Fibroblast of lung (primary cell): Measurements from ENCODE around the gene KIF16B. TPM values are rescaled to one million over a fixed set of nuclear protein-coding genes. Genes with fewer than 3 reads are reported as not detected.
"Not testable (repeated sequence)": the region's sequence is repeated elsewhere in the genome, so short reads cannot be mapped to it uniquely, and the experiment has no call there.

Experiments
- DNase-seq, 2 donors: peaks; one replicate each; pipeline versions ENCODE4 v3.0.0 to v3.0.0-alpha.2; 2010; ENCODE audit warnings: low read depth in 2 of 2
- H2AFZ ChIP-seq: 2 replicates; pipeline ENCODE4 v1.5.1; 2012; ENCODE audit warnings: low read length, control low read depth, inconsistent platforms
- H3K27ac ChIP-seq: 2 replicates; pipeline ENCODE4 v1.5.1; 2011; ENCODE audit warnings: low read length, control low read depth; ENCODE audit not compliant: insufficient read depth
- H3K27me3 ChIP-seq: 2 replicates; pipeline ENCODE4 v1.5.1; 2011; ENCODE audit warnings: mild to moderate bottlenecking, low read length; ENCODE audit not compliant: control insufficient read depth, insufficient read depth
- H3K36me3 ChIP-seq: 2 replicates; pipeline ENCODE4 v1.5.1; 2011; ENCODE audit warnings: low read length; ENCODE audit not compliant: control insufficient read depth, insufficient read depth
- H3K4me1 ChIP-seq: 2 replicates; pipeline ENCODE4 v1.5.1; 2011; ENCODE audit warnings: low read length; ENCODE audit not compliant: control insufficient read depth, insufficient read depth; ENCODE audit errors: extremely low read depth
- H3K4me2 ChIP-seq: 2 replicates; pipeline ENCODE4 v1.5.1; 2011; ENCODE audit warnings: low read length, control low read depth; ENCODE audit not compliant: insufficient read depth; ENCODE audit errors: extremely low read depth
- H3K4me3 ChIP-seq, 4 experiments: fragments of 200-600 bp in 1 of 4; sonication (generic) in 1 of 4; replicated peaks in 1 of 4; 2 replicates each; pipeline ENCODE4 v1.5.1; 2011 to 2016; ENCODE audit warnings: low read length in 4 of 4, low read depth in 3 of 4, mild to moderate bottlenecking in 3 of 4, control low read depth in 2 of 4, inconsistent platforms in 1 of 4, mixed read lengths in 1 of 4; ENCODE audit not compliant: insufficient read depth in 1 of 4; ENCODE audit errors: control extremely low read depth in 1 of 4
- H3K79me2 ChIP-seq: 2 replicates; pipeline ENCODE4 v1.5.1; 2012; ENCODE audit warnings: mild to moderate bottlenecking, low read length, inconsistent platforms; ENCODE audit not compliant: control insufficient read depth, insufficient read depth
- H3K9ac ChIP-seq: 2 replicates; pipeline ENCODE4 v1.5.1; 2011; ENCODE audit warnings: mild to moderate bottlenecking, low read length, control low read depth; ENCODE audit not compliant: insufficient read depth
- H3K9me3 ChIP-seq: 2 replicates; pipeline ENCODE4 v1.5.1; 2012; ENCODE audit warnings: low read depth, low read length; ENCODE audit not compliant: control insufficient read depth, insufficient read depth
- H4K20me1 ChIP-seq: 2 replicates; pipeline ENCODE4 v1.5.1; 2011; ENCODE audit warnings: low read length; ENCODE audit not compliant: control insufficient read depth, insufficient read depth; ENCODE audit errors: extremely low read depth
- CTCF ChIP-seq, 2 donors: IDR thresholded peaks in 1 of 2; conservative IDR thresholded peaks in 1 of 2; 1 replicate in 1 of 2; 2 replicates in 1 of 2; pipeline ENCODE4 v1.5.1; 2011 to 2012; ENCODE audit warnings: low read length in 2 of 2, control low read depth in 1 of 2, inconsistent platforms in 1 of 2, low read depth in 1 of 2, mild to moderate bottlenecking in 1 of 2
- EZH2 ChIP-seq: IDR thresholded peaks from 2 replicates; pipeline ENCODE4 v1.5.1; 2012; ENCODE audit warnings: low read length, control low read depth, mild to moderate bottlenecking; ENCODE audit errors: missing control alignments
- polyA plus RNA-seq, 2 donors: library from polyadenylated mRNA; depleted of rRNA in 1 of 2; stranded (reverse) in 1 of 2; unstranded in 1 of 2; fragments of >200 nt; gene quantifications; 2 replicates each; pipeline ENCODE4 v1.2.1, GENCODE V29; 2011 to 2012; ENCODE audit warnings: missing spikeins in 1 of 2
- total RNA-seq: library from RNA; depleted of rRNA; stranded (reverse); fragments of >200 nt; gene quantifications from 2 replicates; pipeline ENCODE4 v1.2.1, GENCODE V29; 2014

KIF16B gene
- total and polyA plus RNA-seq, 2 donors (not counting 1 experiment from before 2014, with no cell fraction given), result 7.7 to 17.3 TPM

DNA sequence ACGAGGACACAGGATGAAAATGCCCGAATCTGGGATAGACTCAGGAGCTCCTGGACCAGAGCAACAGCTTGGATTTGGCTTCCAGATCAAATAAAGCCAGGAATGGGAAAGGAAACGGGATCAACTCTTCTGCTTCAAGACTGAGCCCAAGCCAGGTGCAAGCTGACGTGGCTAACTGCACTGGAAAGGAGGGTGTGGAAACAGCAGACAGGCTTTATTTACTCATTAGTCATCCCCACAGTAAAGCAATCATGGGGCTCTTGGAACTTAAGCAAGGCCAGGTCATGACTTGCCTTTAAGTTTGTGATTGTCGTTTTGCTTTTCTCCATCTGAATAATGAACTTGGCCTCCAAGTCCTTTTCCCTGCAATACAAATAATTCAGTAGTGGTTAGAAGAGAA, 45.2 kb downstream of the KIF16B start:
- H3K4me3 ChIP-seq, result peak overlapping the region in 1 of 4 experiments; percentile 3
- TF ChIP-seq CTCF (conservative IDR thresholded peaks at IDR 0.05 in 1 of 2, IDR thresholded peaks at IDR 0.05 in 1 of 2; ENCODE audit: low read depth in 1 of 2, low read length in 2 of 2) (no peak), EZH2 (no peak)

GRCh38 chr20:16527438-16527837, 45.8 kb downstream of the KIF16B start:
- Histone ChIP-seq H2AFZ (no peak overlapping the region), H3K4me3 (no peak overlapping the region), H3K9ac (no peak overlapping the region), H4K20me1 (no peaks in the 10 kb centered on the region), H3K9me3 (no peaks in the 10 kb centered on the region), H3K36me3 (no peaks in the 10 kb centered on the region), H3K4me2 (no peak overlapping the region), H3K27me3 (no peaks in the 10 kb centered on the region), H3K4me1 (peaks cover 2% of the 10 kb centered on the region), H3K79me2 (no peaks in the 10 kb centered on the region), H3K27ac (no peak overlapping the region)
- DNase-seq, result no peak
- TF ChIP-seq EZH2 (no peak), CTCF (conservative IDR thresholded peaks at IDR 0.05 in 1 of 2, IDR thresholded peaks at IDR 0.05 in 1 of 2; ENCODE audit: low read depth in 1 of 2, low read length in 2 of 2) (no peak)

More for the DNA sequence above, 45.2 kb downstream of the KIF16B start:
- no peaks in the 10 kb centered on the region for H4K20me1 ChIP-seq
- no peak overlapping the region for H3K9ac ChIP-seq
- peak overlapping the region; percentile 3 for H2AFZ ChIP-seq
- no peaks in the 10 kb centered on the region for H3K27me3 ChIP-seq
- H3K9me3 ChIP-seq, result no peaks in the 10 kb centered on the region
- no peaks in the 10 kb centered on the region for H3K79me2 ChIP-seq
- peak overlapping the region; percentile 42 for H3K27ac ChIP-seq
- H3K4me2 ChIP-seq, result peak overlapping the region; percentile 52
- DNase-seq, result peak; percentile 90 to 95
- no peaks in the 10 kb centered on the region for H3K36me3 ChIP-seq
- peaks cover 2% of the 10 kb centered on the region for H3K4me1 ChIP-seq

GRCh38 chr20:16526433-16527380, 46.5 kb downstream of the KIF16B start:
- H3K36me3 ChIP-seq, result no peaks in the 10 kb centered on the region
- H3K9me3 ChIP-seq, result no peaks in the 10 kb centered on the region
- H3K27ac ChIP-seq, result no peak overlapping the region
- H3K4me1 ChIP-seq, result peaks cover 2% of the 10 kb centered on the region
- DNase-seq, result peak in 1 of 2 donors; percentile 28
- no peaks in the 10 kb centered on the region for H3K27me3 ChIP-seq
- H3K79me2 ChIP-seq, result no peaks in the 10 kb centered on the region
- H3K4me3 ChIP-seq, result no peak overlapping the region
- H3K4me2 ChIP-seq, result no peak overlapping the region
- no peak overlapping the region for H3K9ac ChIP-seq
- no peaks in the 10 kb centered on the region for H4K20me1 ChIP-seq
- H2AFZ ChIP-seq, result no peak overlapping the region
- TF ChIP-seq EZH2 (no peak), CTCF (conservative IDR thresholded peaks at IDR 0.05 in 1 of 2, IDR thresholded peaks at IDR 0.05 in 1 of 2; ENCODE audit: low read depth in 1 of 2, low read length in 2 of 2) (no peak)

- H3K4me1 ChIP-seq, H3K27me3 ChIP-seq, H4K20me1 ChIP-seq, DNase-seq, H3K36me3 ChIP-seq, H2AFZ ChIP-seq, H3K9me3 ChIP-seq, H3K4me2 ChIP-seq, H3K79me2 ChIP-seq, H3K4me3 ChIP-seq, H3K27ac ChIP-seq, H3K9ac ChIP-seq: not testable (repeated sequence)
Measured at GRCh38 chr20:16522651-16523050, 50.6 kb downstream of the KIF16B start.
